H9 (cell line): ENCODE results near the gene INMT. TPM values are rescaled to one million over a fixed set of nuclear protein-coding genes. Genes with fewer than 3 reads are reported as not detected.

Source experiments
- DNase-seq: peaks from one replicate; pipeline ENCODE4 v3.0.0-alpha.2; 2017
- H2AFZ ChIP-seq: one replicate; pipeline ENCODE4 v1.6.1; 2013; ENCODE audit warnings: mild to moderate bottlenecking, low read length, control low read depth, moderate library complexity
- H2AK5ac ChIP-seq: 2 replicates; pipeline ENCODE4 v1.6.1; 2013; ENCODE audit warnings: low read length, control low read depth, mixed read lengths; ENCODE audit not compliant: insufficient read length
- H2BK120ac ChIP-seq: one replicate; pipeline ENCODE4 v1.6.1; 2013; ENCODE audit warnings: low read depth, mild to moderate bottlenecking, low read length, control low read depth, inconsistent platforms; ENCODE audit not compliant: poor library complexity, severe bottlenecking
- H2BK12ac ChIP-seq: 2 replicates; pipeline ENCODE4 v1.6.1; 2013; ENCODE audit warnings: low read length, control low read depth, mixed read lengths, low read depth; ENCODE audit not compliant: insufficient read length
- H2BK15ac ChIP-seq: 2 replicates; pipeline ENCODE4 v1.6.1; 2013; ENCODE audit warnings: low read depth, low read length, control low read depth
- H2BK20ac ChIP-seq: one replicate; pipeline ENCODE4 v1.6.1; 2013; ENCODE audit warnings: low read depth, mild to moderate bottlenecking, low read length, control low read depth, inconsistent platforms; ENCODE audit not compliant: poor library complexity, severe bottlenecking
- H2BK5ac ChIP-seq: 2 replicates; pipeline ENCODE4 v1.6.1; 2013; ENCODE audit warnings: low read length, control low read depth, mixed read lengths; ENCODE audit not compliant: insufficient read length
- H3K14ac ChIP-seq: 2 replicates; pipeline ENCODE4 v1.6.1; 2013; ENCODE audit warnings: low read length, control low read depth; ENCODE audit not compliant: insufficient read depth
- H3K18ac ChIP-seq: 2 replicates; pipeline ENCODE4 v1.6.1; 2013; ENCODE audit warnings: low read depth, mild to moderate bottlenecking, mixed read lengths, low read length, control low read depth; ENCODE audit not compliant: insufficient read length
- H3K23ac ChIP-seq: 2 replicates; pipeline ENCODE4 v1.6.1; 2013; ENCODE audit warnings: low read length, control low read depth, mixed read lengths, low read depth; ENCODE audit not compliant: insufficient read length
- H3K23me2 ChIP-seq: 2 replicates; pipeline ENCODE4 v1.6.1; 2013; ENCODE audit warnings: low read depth, mild to moderate bottlenecking, mixed read lengths, low read length, control low read depth; ENCODE audit not compliant: insufficient read length, poor library complexity, severe bottlenecking
- H3K27ac ChIP-seq: 2 replicates; pipeline ENCODE4 v1.5.1; 2013; ENCODE audit warnings: low read length, control low read depth, mixed read lengths, low read depth; ENCODE audit not compliant: insufficient read length
- H3K27me3 ChIP-seq: 2 replicates; pipeline ENCODE4 v1.6.1; 2013; ENCODE audit warnings: low read length, control low read depth, inconsistent platforms; ENCODE audit not compliant: insufficient read depth
- H3K4ac ChIP-seq: 2 replicates; pipeline ENCODE4 v1.6.1; 2013; ENCODE audit warnings: low read depth, mild to moderate bottlenecking, control low read depth, inconsistent platforms, low read length, moderate library complexity
- H3K4me1 ChIP-seq: 2 replicates; pipeline ENCODE4 v1.6.1; 2013; ENCODE audit warnings: low read length, control low read depth, inconsistent platforms; ENCODE audit not compliant: insufficient read depth
- H3K4me2 ChIP-seq: 2 replicates; pipeline ENCODE4 v1.6.1; 2013; ENCODE audit warnings: low read length, control low read depth, mixed read lengths; ENCODE audit not compliant: insufficient read length, insufficient read depth
- H3K56ac ChIP-seq: 2 replicates; pipeline ENCODE4 v1.6.1; 2013; ENCODE audit warnings: low read depth, mild to moderate bottlenecking, mixed read lengths, low read length, control low read depth; ENCODE audit not compliant: insufficient read length
- H3K79me1 ChIP-seq: 2 replicates; pipeline ENCODE4 v1.6.1; 2013; ENCODE audit warnings: low read depth, mild to moderate bottlenecking, moderate library complexity, low read length, control low read depth, inconsistent platforms; ENCODE audit not compliant: insufficient read depth, poor library complexity, severe bottlenecking
- H3K79me2 ChIP-seq: 2 replicates; pipeline ENCODE4 v1.6.1; 2013; ENCODE audit warnings: low read length, control low read depth, inconsistent platforms; ENCODE audit not compliant: insufficient read depth
- H3K9ac ChIP-seq: 2 replicates; pipeline ENCODE4 v1.6.1; 2013; ENCODE audit warnings: low read length, control low read depth, mixed read lengths; ENCODE audit not compliant: insufficient read length; ENCODE audit errors: extremely low read depth
- H3K9me3 ChIP-seq: one replicate; pipeline ENCODE4 v1.6.1; 2013; ENCODE audit warnings: low read depth, low read length, inconsistent platforms; ENCODE audit not compliant: control insufficient read depth
- H3T11ph ChIP-seq: one replicate; pipeline ENCODE4 v1.6.1; 2013; ENCODE audit warnings: mild to moderate bottlenecking, low read length, control low read depth, inconsistent platforms
- H4K20me1 ChIP-seq: one replicate; pipeline ENCODE4 v1.6.1; 2013; ENCODE audit not compliant: control insufficient read depth, insufficient read length, insufficient read depth
- H4K5ac ChIP-seq: 2 replicates; pipeline ENCODE4 v1.6.1; 2013; ENCODE audit warnings: low read depth, mild to moderate bottlenecking, mixed read lengths, low read length, control low read depth; ENCODE audit not compliant: insufficient read length
- H4K8ac ChIP-seq: replicated peaks from 2 replicates; pipeline ENCODE4 v1.6.1; 2013; ENCODE audit warnings: low read length, control low read depth, mixed read lengths, low read depth; ENCODE audit not compliant: insufficient read length
- H4K91ac ChIP-seq: 2 replicates; pipeline ENCODE4 v1.6.1; 2013; ENCODE audit warnings: low read depth, mild to moderate bottlenecking, moderate library complexity, mixed read lengths, low read length, control low read depth; ENCODE audit not compliant: insufficient read length
- H3K27ac Mint-ChIP-seq, 3 experiments: 2 replicates in 2 of 3; 3 replicates in 1 of 3; pipeline ENCODE4 v1.8.0; 2020 to 2021; ENCODE audit warnings: mixed read lengths in 3 of 3, mild to moderate bottlenecking in 1 of 3, moderate library complexity in 1 of 3
- H3K27me3 Mint-ChIP-seq: 2 replicates; pipeline ENCODE4 v1.8.0; 2021; ENCODE audit warnings: low read depth, mild to moderate bottlenecking, moderate library complexity, mixed read lengths
- H3K36me3 Mint-ChIP-seq, 3 experiments: 2 replicates in 2 of 3; 3 replicates in 1 of 3; pipeline ENCODE4 v1.8.0; 2020 to 2021; ENCODE audit warnings: low read depth in 3 of 3, mixed read lengths in 3 of 3; ENCODE audit not compliant: insufficient read depth in 1 of 3
- H3K4me1 Mint-ChIP-seq, 2 experiments: 2 replicates each; pipeline ENCODE4 v1.8.0; 2020; ENCODE audit warnings: mixed read lengths in 2 of 2
- H3K4me3 Mint-ChIP-seq, 2 experiments: 2 replicates in 1 of 2; 3 replicates in 1 of 2; pipeline ENCODE4 v1.8.0; 2020 to 2021; ENCODE audit warnings: mild to moderate bottlenecking in 2 of 2, mixed read lengths in 2 of 2, moderate library complexity in 1 of 2
- H3K9me3 Mint-ChIP-seq, 2 experiments: 2 replicates in 1 of 2; 3 replicates in 1 of 2; pipeline ENCODE4 v1.8.0; 2020; ENCODE audit warnings: mild to moderate bottlenecking in 2 of 2, mixed read lengths in 2 of 2, moderate library complexity in 1 of 2
- CTCF ChIP-seq: fragments of 200-600 bp; sonication (generic); conservative IDR thresholded peaks from 3 replicates; pipeline ENCODE4 v1.8.0; 2021; ENCODE audit warnings: antibody characterized with exemption, mild to moderate bottlenecking
- WGBS: extraction: QIAGEN DNeasy Blood & Tissue Kit; methylation state at CpG from one replicate; pipeline ENCODE4 v1.1.7; 2013; ENCODE audit warnings: missing lambda C conversion rate, low lambda C conversion rate, mixed read lengths; ENCODE audit not compliant: insufficient read length; ENCODE audit errors: extremely low coverage; 5-methylcytosine and 5-hydroxymethylcytosine counted together
- total RNA-seq: library from RNA; stranded (reverse); gene quantifications from 2 replicates; pipeline ENCODE4 v1.2.1, GENCODE V29; 2021

INMT gene
- total RNA-seq, 1 experiment from 2014 or later = 0.70 TPM

- WGBS = no CpG with 5 or more reads among the region's 1 CpG
- no peak overlapping the region for H3T11ph ChIP-seq
- peaks cover 20% of the 10 kb centered on the region in 2 experiments for H3K9me3 Mint-ChIP-seq
- H2BK120ac ChIP-seq = no peak overlapping the region
- peaks cover 13 to 17% (median 14%) of the 10 kb centered on the region in 3 experiments for H3K36me3 Mint-ChIP-seq
- no peak overlapping the region for H2BK12ac ChIP-seq
- no peaks in the 10 kb centered on the region for H3K79me2 ChIP-seq
- H3K18ac ChIP-seq = no peak overlapping the region
- H3K23ac ChIP-seq = no peak overlapping the region
- H4K8ac ChIP-seq = no peak overlapping the region
- H3K4me3 Mint-ChIP-seq = no peak overlapping the region
- H3K9me3 ChIP-seq = no peaks in the 10 kb centered on the region
- no peak overlapping the region for H3K4me2 ChIP-seq
- H4K5ac ChIP-seq = no peak overlapping the region
- no peak overlapping the region for H4K91ac ChIP-seq
- H3K4me1 Mint-ChIP-seq = peaks cover 4 to 9% of the 10 kb centered on the region in 2 experiments; a peak in 3 of 4 replicates
- no peak overlapping the region for H3K27ac Mint-ChIP-seq
- no peak for DNase-seq
- H4K20me1 ChIP-seq = no peaks in the 10 kb centered on the region
- no peaks in the 10 kb centered on the region for H3K23me2 ChIP-seq
- H2BK5ac ChIP-seq = no peak overlapping the region
- H2AFZ ChIP-seq = no peak overlapping the region
- no peaks in the 10 kb centered on the region for H3K4me1 ChIP-seq
- no peak overlapping the region for H3K9ac ChIP-seq
- H2AK5ac ChIP-seq = no peak overlapping the region
- no peak overlapping the region for H3K27ac ChIP-seq
- H3K56ac ChIP-seq = no peak overlapping the region
- H2BK20ac ChIP-seq = no peak overlapping the region
- no peak for TF ChIP-seq CTCF
- H3K14ac ChIP-seq = no peak overlapping the region
- H3K27me3 ChIP-seq = no peaks in the 10 kb centered on the region; the same call in 1 of the 2 replicates
- no peaks in the 10 kb centered on the region for H3K79me1 ChIP-seq
- no peak overlapping the region for H2BK15ac ChIP-seq
- no peak overlapping the region for H3K4ac ChIP-seq
- H3K27me3 Mint-ChIP-seq = peaks cover 14% of the 10 kb centered on the region
Observed at GRCh38 chr7:30714129-30714528, 37.8 kb upstream of the INMT start.
